ENCODE measurements around the gene GPR108. TPM values are rescaled to one million over a fixed set of nuclear protein-coding genes. Genes with fewer than 3 reads are reported as not detected.
A peak's percentile ranks its signal among the peaks of the same experiment; 100 is the strongest.

The GPR108 gene
- total and polyA plus RNA-seq, 4 donors: 21.2 to 56.6 (median 51.1) TPM

GRCh38 chr19:6738787-6739389 is 1.5 kb upstream of the GPR108 start:
- H3K4me3 ChIP-seq (ENCODE audit: low read depth, low read length): peak overlapping the region; percentile 41
- no peak for DNase-seq (ENCODE audit: low read depth in 4 of 6, low spot score in 6 of 6)
- H3K27me3 ChIP-seq (ENCODE audit: control insufficient read depth, insufficient read depth, low read length): no peaks in the 10 kb centered on the region
- H3K27ac ChIP-seq (ENCODE audit: low read depth, low read length): peak overlapping the region; percentile 92
- 16% methylated on average over 23 of the region's 24 CpGs for WGBS (ENCODE audit: insufficient coverage)
- H3K36me3 ChIP-seq (ENCODE audit: control insufficient read depth, insufficient read depth, low read length): peaks cover 9% of the 10 kb centered on the region
- peaks cover 51% of the 10 kb centered on the region for H3K4me1 ChIP-seq (ENCODE audit: control insufficient read depth, insufficient read depth, low read length)
- H3K9me3 ChIP-seq (ENCODE audit: control insufficient read depth, insufficient read depth, low read length): no peaks in the 10 kb centered on the region

GRCh38 chr19:6737873-6738786 is 750 bp upstream of the GPR108 start:
- H3K4me1 ChIP-seq (ENCODE audit: control insufficient read depth, insufficient read depth, low read length): peaks cover 51% of the 10 kb centered on the region
- no peaks in the 10 kb centered on the region for H3K27me3 ChIP-seq (ENCODE audit: control insufficient read depth, insufficient read depth, low read length)
- H3K9me3 ChIP-seq (ENCODE audit: control insufficient read depth, insufficient read depth, low read length): no peaks in the 10 kb centered on the region
- WGBS (ENCODE audit: insufficient coverage): 14% methylated on average over 12 of the region's 13 CpGs
- peak in 3 of 6 donors; percentile 83 to 100 (median 99) for DNase-seq (ENCODE audit: low read depth in 4 of 6, low spot score in 6 of 6)
- peak overlapping the region; percentile 18 for H3K4me3 ChIP-seq (ENCODE audit: low read depth, low read length)
- H3K36me3 ChIP-seq (ENCODE audit: control insufficient read depth, insufficient read depth, low read length): peaks cover 13% of the 10 kb centered on the region
- H3K27ac ChIP-seq (ENCODE audit: low read depth, low read length): peak overlapping the region; percentile 92

GRCh38 chr19:6736917-6737283 is 480 bp downstream of the GPR108 start:
- 0% methylated on average over 15 of the region's 16 CpGs for WGBS (ENCODE audit: insufficient coverage)
- H3K36me3 ChIP-seq (ENCODE audit: control insufficient read depth, insufficient read depth, low read length): peaks cover 25% of the 10 kb centered on the region
- peak overlapping the region; percentile 91 for H3K4me3 ChIP-seq (ENCODE audit: low read depth, low read length)
- H3K4me1 ChIP-seq (ENCODE audit: control insufficient read depth, insufficient read depth, low read length): peaks cover 51% of the 10 kb centered on the region
- H3K27ac ChIP-seq (ENCODE audit: low read depth, low read length): peak overlapping the region; percentile 97
- H3K27me3 ChIP-seq (ENCODE audit: control insufficient read depth, insufficient read depth, low read length): no peaks in the 10 kb centered on the region
- H3K9me3 ChIP-seq (ENCODE audit: control insufficient read depth, insufficient read depth, low read length): no peaks in the 10 kb centered on the region
- DNase-seq (ENCODE audit: low read depth in 4 of 6, low spot score in 6 of 6): no peak

GRCh38 chr19:6736169-6736916 is 1.0 kb downstream of the GPR108 start:
- 35% methylated on average over 25 of the region's 25 CpGs for WGBS (ENCODE audit: insufficient coverage)
- peaks cover 51% of the 10 kb centered on the region for H3K4me1 ChIP-seq (ENCODE audit: control insufficient read depth, insufficient read depth, low read length)
- peak overlapping the region; percentile 91 for H3K4me3 ChIP-seq (ENCODE audit: low read depth, low read length)
- H3K9me3 ChIP-seq (ENCODE audit: control insufficient read depth, insufficient read depth, low read length): no peaks in the 10 kb centered on the region
- H3K27me3 ChIP-seq (ENCODE audit: control insufficient read depth, insufficient read depth, low read length): no peaks in the 10 kb centered on the region
- H3K36me3 ChIP-seq (ENCODE audit: control insufficient read depth, insufficient read depth, low read length): peaks cover 30% of the 10 kb centered on the region
- H3K27ac ChIP-seq (ENCODE audit: low read depth, low read length): peak overlapping the region; percentile 97
- DNase-seq (ENCODE audit: low read depth in 4 of 6, low spot score in 6 of 6): peak in 2 of 6 donors; percentile 79 to 80

GRCh38 chr19:6735181-6735911 is 2.0 kb downstream of the GPR108 start:
- H3K27ac ChIP-seq (ENCODE audit: low read depth, low read length): no peak overlapping the region
- no peaks in the 10 kb centered on the region for H3K9me3 ChIP-seq (ENCODE audit: control insufficient read depth, insufficient read depth, low read length)
- H3K36me3 ChIP-seq (ENCODE audit: control insufficient read depth, insufficient read depth, low read length): peaks cover 39% of the 10 kb centered on the region
- H3K4me1 ChIP-seq (ENCODE audit: control insufficient read depth, insufficient read depth, low read length): peaks cover 42% of the 10 kb centered on the region
- DNase-seq (ENCODE audit: low read depth in 4 of 6, low spot score in 6 of 6): no peak
- H3K27me3 ChIP-seq (ENCODE audit: control insufficient read depth, insufficient read depth, low read length): no peaks in the 10 kb centered on the region
- 75% methylated on average over 6 of the region's 15 CpGs for WGBS (ENCODE audit: insufficient coverage)
- H3K4me3 ChIP-seq (ENCODE audit: low read depth, low read length): peak overlapping the region; percentile 91

- Histone ChIP-seq H3K9me3 (ENCODE audit: control insufficient read depth, insufficient read depth, low read length) (no peaks in the 10 kb centered on the region), H3K4me1 (ENCODE audit: control insufficient read depth, insufficient read depth, low read length) (peaks cover 33% of the 10 kb centered on the region), H3K27me3 (ENCODE audit: control insufficient read depth, insufficient read depth, low read length) (no peaks in the 10 kb centered on the region), H3K27ac (ENCODE audit: low read depth, low read length) (no peak overlapping the region), H3K4me3 (ENCODE audit: low read depth, low read length) (no peak overlapping the region), H3K36me3 (ENCODE audit: control insufficient read depth, insufficient read depth, low read length) (peaks cover 49% of the 10 kb centered on the region)
- 81% methylated on average over 20 of the region's 20 CpGs for WGBS (ENCODE audit: insufficient coverage)
- no peak for DNase-seq (ENCODE audit: low read depth in 4 of 6, low spot score in 6 of 6)
Observed at GRCh38 chr19:6734096-6734696, 3.2 kb downstream of the GPR108 start.

- Histone ChIP-seq H3K36me3 (ENCODE audit: control insufficient read depth, insufficient read depth, low read length) (peaks cover 49% of the 10 kb centered on the region), H3K27ac (ENCODE audit: low read depth, low read length) (no peak overlapping the region), H3K9me3 (ENCODE audit: control insufficient read depth, insufficient read depth, low read length) (no peaks in the 10 kb centered on the region), H3K4me1 (ENCODE audit: control insufficient read depth, insufficient read depth, low read length) (peaks cover 26% of the 10 kb centered on the region), H3K27me3 (ENCODE audit: control insufficient read depth, insufficient read depth, low read length) (no peaks in the 10 kb centered on the region), H3K4me3 (ENCODE audit: low read depth, low read length) (no peak overlapping the region)
- WGBS (ENCODE audit: insufficient coverage): 90% methylated on average over 27 of the region's 29 CpGs
- no peak for DNase-seq (ENCODE audit: low read depth in 4 of 6, low spot score in 6 of 6)
Observed at GRCh38 chr19:6733338-6734095, 3.9 kb downstream of the GPR108 start.

- Histone ChIP-seq H3K4me1 (ENCODE audit: control insufficient read depth, insufficient read depth, low read length) (peaks cover 23% of the 10 kb centered on the region), H3K36me3 (ENCODE audit: control insufficient read depth, insufficient read depth, low read length) (peaks cover 49% of the 10 kb centered on the region), H3K9me3 (ENCODE audit: control insufficient read depth, insufficient read depth, low read length) (no peaks in the 10 kb centered on the region), H3K4me3 (ENCODE audit: low read depth, low read length) (no peak overlapping the region), H3K27me3 (ENCODE audit: control insufficient read depth, insufficient read depth, low read length) (no peaks in the 10 kb centered on the region), H3K27ac (ENCODE audit: low read depth, low read length) (no peak overlapping the region)
- WGBS (ENCODE audit: insufficient coverage): 92% methylated on average over 21 of the region's 21 CpGs
- DNase-seq (ENCODE audit: low read depth in 4 of 6, low spot score in 6 of 6): no peak
Observed at GRCh38 chr19:6732803-6733337, 4.5 kb downstream of the GPR108 start.
